ENCODE data around the gene ZNF423. TPM values are rescaled to one million over a fixed set of nuclear protein-coding genes. Genes with fewer than 3 reads are reported as not detected.

ZNF423 gene
- polyA plus RNA-seq, 1 of the 3 experiments (the other 2 are of a cell fraction), result 1.2 TPM

DNA sequence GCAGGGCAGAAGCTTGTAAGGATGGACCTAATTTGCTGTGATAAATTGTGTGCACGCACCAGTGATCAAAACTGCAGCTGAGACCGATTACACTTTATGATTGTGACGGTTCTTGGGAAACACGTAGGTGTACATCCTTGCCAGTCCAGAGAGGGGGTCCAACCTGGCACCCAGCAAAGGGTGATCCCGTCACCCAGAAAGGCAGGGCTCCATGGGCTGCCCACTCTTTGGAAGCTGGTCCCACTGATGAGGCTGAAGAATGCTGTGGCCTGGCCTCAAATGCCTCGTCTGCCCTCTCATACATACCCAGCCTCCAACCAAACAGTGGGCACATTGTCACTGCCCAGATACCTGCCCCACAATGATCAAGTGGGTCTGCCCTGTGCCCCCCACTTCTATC lies 350.4 kb downstream of the ZNF423 start:
- no peak overlapping the region for H2AFZ ChIP-seq (ENCODE audit: low read depth)

DNA sequence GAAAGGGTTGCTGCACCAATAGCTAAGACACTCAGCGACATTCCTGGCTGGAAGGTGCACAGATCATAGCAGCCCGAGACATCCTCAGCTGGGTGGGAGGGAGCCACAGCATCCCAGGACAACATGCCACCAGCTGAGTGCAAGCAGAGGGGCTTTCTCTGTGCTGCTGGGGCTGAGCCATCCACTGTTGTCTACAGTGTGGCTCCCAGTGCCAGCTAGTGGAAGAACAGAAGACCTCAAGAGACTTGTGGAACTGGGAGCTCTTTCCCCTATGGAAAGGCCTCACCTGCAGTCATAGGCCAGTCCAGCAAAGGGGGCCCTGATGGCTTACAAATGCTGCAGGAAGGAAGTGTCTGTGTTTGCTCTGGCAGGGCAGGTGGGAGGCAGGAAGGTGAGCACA lies 351.3 kb downstream of the ZNF423 start:
- CTCF ChIA-PET, result interaction anchor here (1.1 to 2.6 kb wide), 4 partner anchors 12 to 353 kb away, joined by 3 to 9 read pairs (median 4); no protein-coding TSS in a partner anchor
- POLR2A ChIA-PET, result no interaction called here
- Histone ChIP-seq H3K4me2 (no peak overlapping the region), H3K79me2 (ENCODE audit: insufficient read depth) (no peaks in the 10 kb centered on the region), H3K27me3 (ENCODE audit: insufficient read depth) (no peaks in the 10 kb centered on the region), H3K4me3 (ENCODE audit: low read depth in 2 of 2, low read length in 1 of 2) (no peak overlapping the region), H2AFZ (ENCODE audit: low read depth) (no peak overlapping the region), H3K27ac (ENCODE audit: low read depth in 2 of 2, low read length in 1 of 2) (no peak overlapping the region), H4K20me1 (ENCODE audit: insufficient read depth) (no peaks in the 10 kb centered on the region), H3F3A (replicated peaks; ENCODE audit: insufficient read depth) (no peaks in the 10 kb centered on the region), H3K9me2 (no peaks in the 10 kb centered on the region), H3K36me3 (replicated peaks in 1 of 2; ENCODE audit: control insufficient read depth in 1 of 2, insufficient read depth in 2 of 2, low read length in 1 of 2) (no peaks in the 10 kb centered on the region), H3K4me1 (ENCODE audit: control insufficient read depth in 1 of 2, insufficient read depth in 2 of 2, low read depth in 1 of 2, low read length in 1 of 2) (no peaks in the 10 kb centered on the region; a peak in 1 of 4 replicates), H3K9ac (no peak overlapping the region), H3K9me3 (no peaks in the 10 kb centered on the region)
- TF ChIP-seq, protein P1, sequence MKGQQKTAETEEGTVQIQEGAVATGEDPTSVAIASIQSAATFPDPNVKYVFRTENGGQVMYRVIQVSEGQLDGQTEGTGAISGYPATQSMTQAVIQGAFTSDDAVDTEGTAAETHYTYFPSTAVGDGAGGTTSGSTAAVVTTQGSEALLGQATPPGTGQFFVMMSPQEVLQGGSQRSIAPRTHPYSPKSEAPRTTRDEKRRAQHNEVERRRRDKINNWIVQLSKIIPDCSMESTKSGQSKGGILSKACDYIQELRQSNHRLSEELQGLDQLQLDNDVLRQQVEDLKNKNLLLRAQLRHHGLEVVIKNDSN (IDR thresholded peaks at IDR 0.05; ENCODE audit: borderline replicate concordance, low read depth), result no peak
- TF ChIP-seq ELF1 (IDR thresholded peaks at IDR 0.05) (no peak), SMC3 (IDR thresholded peaks at IDR 0.05; ENCODE audit: low read depth, low read length) (no peak), TEAD4 (IDR thresholded peaks at IDR 0.05; ENCODE audit: borderline replicate concordance, insufficient read depth) (no peak), EP300 (IDR thresholded peaks at IDR 0.05; ENCODE audit: borderline replicate concordance in 1 of 2, low read depth in 1 of 2, low read length in 1 of 2) (no peak), FOXM1 (IDR thresholded peaks at IDR 0.05; ENCODE audit: low read depth) (no peak), FOSL2 (IDR thresholded peaks at IDR 0.05; ENCODE audit: borderline replicate concordance, low read depth) (no peak), MEF2A (IDR thresholded peaks at IDR 0.05; ENCODE audit: borderline replicate concordance, low read depth) (no peak), EZH2phosphoT487 (IDR thresholded peaks at IDR 0.05; ENCODE audit: borderline replicate concordance, low read depth) (no peak), MXI1 (IDR thresholded peaks at IDR 0.05; ENCODE audit: low read depth, low read length) (no peak), RAD21 (IDR thresholded peaks at IDR 0.05; ENCODE audit: low read length) (no peak)
- TF ChIP-seq, protein P2, sequence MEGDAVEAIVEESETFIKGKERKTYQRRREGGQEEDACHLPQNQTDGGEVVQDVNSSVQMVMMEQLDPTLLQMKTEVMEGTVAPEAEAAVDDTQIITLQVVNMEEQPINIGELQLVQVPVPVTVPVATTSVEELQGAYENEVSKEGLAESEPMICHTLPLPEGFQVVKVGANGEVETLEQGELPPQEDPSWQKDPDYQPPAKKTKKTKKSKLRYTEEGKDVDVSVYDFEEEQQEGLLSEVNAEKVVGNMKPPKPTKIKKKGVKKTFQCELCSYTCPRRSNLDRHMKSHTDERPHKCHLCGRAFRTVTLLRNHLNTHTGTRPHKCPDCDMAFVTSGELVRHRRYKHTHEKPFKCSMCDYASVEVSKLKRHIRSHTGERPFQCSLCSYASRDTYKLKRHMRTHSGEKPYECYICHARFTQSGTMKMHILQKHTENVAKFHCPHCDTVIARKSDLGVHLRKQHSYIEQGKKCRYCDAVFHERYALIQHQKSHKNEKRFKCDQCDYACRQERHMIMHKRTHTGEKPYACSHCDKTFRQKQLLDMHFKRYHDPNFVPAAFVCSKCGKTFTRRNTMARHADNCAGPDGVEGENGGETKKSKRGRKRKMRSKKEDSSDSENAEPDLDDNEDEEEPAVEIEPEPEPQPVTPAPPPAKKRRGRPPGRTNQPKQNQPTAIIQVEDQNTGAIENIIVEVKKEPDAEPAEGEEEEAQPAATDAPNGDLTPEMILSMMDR (IDR thresholded peaks at IDR 0.05), result no peak
- TF ChIP-seq, protein P3, sequence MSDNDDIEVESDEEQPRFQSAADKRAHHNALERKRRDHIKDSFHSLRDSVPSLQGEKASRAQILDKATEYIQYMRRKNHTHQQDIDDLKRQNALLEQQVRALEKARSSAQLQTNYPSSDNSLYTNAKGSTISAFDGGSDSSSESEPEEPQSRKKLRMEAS (IDR thresholded peaks at IDR 0.05; ENCODE audit: low read depth), result no peak
- WGBS (ENCODE audit: low lambda C conversion rate), result 50% methylated on average over 2 of the region's 2 CpGs
- DNase-seq, result no peak

More for the DNA sequence above, 350.4 kb downstream of the ZNF423 start:
- H3K79me2 ChIP-seq (ENCODE audit: insufficient read depth), result no peaks in the 10 kb centered on the region
- 56% methylated on average over 5 of the region's 6 CpGs for WGBS (ENCODE audit: low lambda C conversion rate)
- H3F3A ChIP-seq (replicated peaks; ENCODE audit: insufficient read depth), result no peaks in the 10 kb centered on the region
- H3K27ac ChIP-seq (ENCODE audit: low read depth in 2 of 2, low read length in 1 of 2), result no peak overlapping the region
- POLR2A ChIA-PET, result no interaction called here
- H3K9me2 ChIP-seq, result no peaks in the 10 kb centered on the region
- TF ChIP-seq, protein P1 (IDR thresholded peaks at IDR 0.05; ENCODE audit: borderline replicate concordance, low read depth), result no peak
- TF ChIP-seq FOXJ3 (CRISPR knock-in tag; IDR thresholded peaks at IDR 0.05) (no peak), TAF1 (IDR thresholded peaks at IDR 0.05; ENCODE audit: borderline replicate concordance, low read depth, low read length) (no peak), MXI1 (IDR thresholded peaks at IDR 0.05; ENCODE audit: low read depth, low read length) (no peak), NRF1 (IDR thresholded peaks at IDR 0.05; ENCODE audit: low read depth, low read length) (no peak), GABPA (IDR thresholded peaks at IDR 0.05; ENCODE audit: low read depth) (no peak)
- TF ChIP-seq, protein P4, sequence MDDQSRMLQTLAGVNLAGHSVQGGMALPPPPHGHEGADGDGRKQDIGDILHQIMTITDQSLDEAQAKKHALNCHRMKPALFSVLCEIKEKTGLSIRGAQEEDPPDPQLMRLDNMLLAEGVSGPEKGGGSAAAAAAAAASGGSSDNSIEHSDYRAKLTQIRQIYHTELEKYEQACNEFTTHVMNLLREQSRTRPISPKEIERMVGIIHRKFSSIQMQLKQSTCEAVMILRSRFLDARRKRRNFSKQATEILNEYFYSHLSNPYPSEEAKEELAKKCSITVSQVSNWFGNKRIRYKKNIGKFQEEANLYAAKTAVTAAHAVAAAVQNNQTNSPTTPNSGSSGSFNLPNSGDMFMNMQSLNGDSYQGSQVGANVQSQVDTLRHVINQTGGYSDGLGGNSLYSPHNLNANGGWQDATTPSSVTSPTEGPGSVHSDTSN (IDR thresholded peaks at IDR 0.05), result no peak
- no peaks in the 10 kb centered on the region for H3K9me3 ChIP-seq
- H3K4me1 ChIP-seq (ENCODE audit: control insufficient read depth in 1 of 2, insufficient read depth in 2 of 2, low read depth in 1 of 2, low read length in 1 of 2), result no peaks in the 10 kb centered on the region; a peak in 1 of 4 replicates
- H3K9ac ChIP-seq, result no peak overlapping the region
- DNase-seq, result no peak
- CTCF ChIA-PET, result interaction anchor here (1.1 to 2.6 kb wide), 5 partner anchors 13 to 416 kb away, joined by 3 to 9 read pairs (median 4); no protein-coding TSS in a partner anchor
- H3K36me3 ChIP-seq (replicated peaks in 1 of 2; ENCODE audit: control insufficient read depth in 1 of 2, insufficient read depth in 2 of 2, low read length in 1 of 2), result no peaks in the 10 kb centered on the region
- no peak overlapping the region for H3K4me2 ChIP-seq
- H4K20me1 ChIP-seq (ENCODE audit: insufficient read depth), result no peaks in the 10 kb centered on the region
- H3K4me3 ChIP-seq (ENCODE audit: low read depth in 2 of 2, low read length in 1 of 2), result no peak overlapping the region
- H3K27me3 ChIP-seq (ENCODE audit: insufficient read depth), result no peaks in the 10 kb centered on the region
